ENCODE results near the gene CACNG4. TPM values are rescaled to one million over a fixed set of nuclear protein-coding genes. Genes with fewer than 3 reads are reported as not detected.

Gene CACNG4
- total RNA-seq, 1 donor from 2014 or later = 5.1 TPM

GRCh38 chr17:67053438-67054000, 89.0 kb downstream of the CACNG4 start:
- no peak for TF ChIP-seq CTCF (IDR thresholded peaks at IDR 0.05)
- DNase-seq (no peak), ATAC-seq (no peak)
- no peaks in the 10 kb centered on the region for H3K36me3 ChIP-seq
- H3K9me3 ChIP-seq = peaks cover 13% of the 10 kb centered on the region
- no peak overlapping the region for H3K27ac ChIP-seq
- no peak overlapping the region for H3K4me3 ChIP-seq
- H3K4me1 ChIP-seq = no peaks in the 10 kb centered on the region
- no peaks in the 10 kb centered on the region for H3K27me3 ChIP-seq (ENCODE audit: low read depth)
- intact Hi-C loops (cut with DNase I) = no loop called here

DNA sequence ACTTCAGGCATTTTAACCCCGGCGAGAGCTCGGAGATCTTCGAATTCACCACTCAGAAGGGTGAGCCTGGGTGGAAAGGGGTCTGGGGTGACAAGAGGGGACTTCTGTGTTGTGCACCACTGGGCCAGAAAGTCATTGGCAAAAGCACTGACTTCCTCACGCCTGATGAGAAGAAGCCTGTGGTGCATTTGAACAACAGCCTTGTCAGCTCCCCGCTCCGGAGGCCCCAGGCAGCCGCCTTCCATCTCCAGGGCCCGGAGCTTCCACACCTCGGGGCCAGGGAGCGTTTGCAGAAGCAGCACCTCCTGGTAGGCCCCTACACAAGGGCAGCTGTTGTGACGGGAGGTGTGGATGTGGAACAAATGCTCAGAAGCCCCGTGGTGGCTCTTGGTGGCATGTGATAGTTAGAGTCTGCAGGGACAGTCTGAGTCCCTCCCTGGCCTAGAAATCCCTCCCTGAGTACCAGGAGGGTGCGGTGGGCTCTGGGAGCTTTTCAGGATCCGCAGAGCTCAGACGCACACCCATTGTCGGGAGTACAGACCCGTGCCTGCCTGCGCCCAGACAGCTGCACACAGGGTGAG, 89.6 kb downstream of the CACNG4 start:
- no peaks in the 10 kb centered on the region for H3K27me3 ChIP-seq (ENCODE audit: low read depth)
- no peak overlapping the region for H3K27ac ChIP-seq
- no peak for DNase-seq
- ATAC-seq = no peak
- peaks cover 7% of the 10 kb centered on the region for H3K9me3 ChIP-seq
- no peaks in the 10 kb centered on the region for H3K36me3 ChIP-seq
- no peak for TF ChIP-seq CTCF (IDR thresholded peaks at IDR 0.05)
- intact Hi-C loops (cut with DNase I) = no loop called here
- H3K4me3 ChIP-seq = no peak overlapping the region
- H3K4me1 ChIP-seq = no peaks in the 10 kb centered on the region

- no peak overlapping the region for H3K4me3 ChIP-seq
These were observed 90.1 kb downstream of the CACNG4 start for GRCh38 chr17:67054608-67055007.

DNA sequence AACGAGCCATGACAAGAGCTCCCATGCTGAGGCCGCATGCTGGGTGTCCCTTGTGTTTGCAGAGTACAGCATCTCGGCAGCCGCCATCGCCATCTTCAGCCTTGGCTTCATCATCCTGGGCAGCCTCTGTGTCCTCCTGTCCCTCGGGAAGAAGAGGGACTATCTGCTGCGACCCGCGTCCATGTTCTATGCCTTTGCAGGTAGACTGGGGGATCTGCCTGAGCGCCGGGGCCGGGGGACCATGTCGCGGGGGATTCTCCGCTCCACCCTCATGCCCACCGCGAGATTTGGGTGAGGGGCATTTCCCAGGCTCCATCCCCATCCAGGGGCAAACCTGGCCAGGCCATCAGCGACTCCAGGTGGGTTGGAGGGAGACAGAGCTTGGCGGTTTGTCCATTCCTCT, 90.5 kb downstream of the CACNG4 start:
- intact Hi-C loops (cut with DNase I) = no loop called here
- Histone ChIP-seq H3K9me3 (no peaks in the 10 kb centered on the region), H3K4me3 (no peak overlapping the region), H3K36me3 (no peaks in the 10 kb centered on the region), H3K4me1 (no peaks in the 10 kb centered on the region), H3K27me3 (ENCODE audit: low read depth) (no peaks in the 10 kb centered on the region), H3K27ac (no peak overlapping the region)
- ATAC-seq (no peak), DNase-seq (no peak)
- TF ChIP-seq CTCF (IDR thresholded peaks at IDR 0.05) = no peak

More at GRCh38 chr17:67054608-67055007, 90.1 kb downstream of the CACNG4 start:
- intact Hi-C loops (cut with DNase I) = no loop called here
- Histone ChIP-seq H3K36me3 (no peaks in the 10 kb centered on the region), H3K27ac (no peak overlapping the region), H3K4me1 (no peaks in the 10 kb centered on the region), H3K27me3 (ENCODE audit: low read depth) (no peaks in the 10 kb centered on the region), H3K9me3 (peaks cover 3% of the 10 kb centered on the region)
- ATAC-seq = no peak
- no peak for TF ChIP-seq CTCF (IDR thresholded peaks at IDR 0.05)
- DNase-seq = no peak

DNA sequence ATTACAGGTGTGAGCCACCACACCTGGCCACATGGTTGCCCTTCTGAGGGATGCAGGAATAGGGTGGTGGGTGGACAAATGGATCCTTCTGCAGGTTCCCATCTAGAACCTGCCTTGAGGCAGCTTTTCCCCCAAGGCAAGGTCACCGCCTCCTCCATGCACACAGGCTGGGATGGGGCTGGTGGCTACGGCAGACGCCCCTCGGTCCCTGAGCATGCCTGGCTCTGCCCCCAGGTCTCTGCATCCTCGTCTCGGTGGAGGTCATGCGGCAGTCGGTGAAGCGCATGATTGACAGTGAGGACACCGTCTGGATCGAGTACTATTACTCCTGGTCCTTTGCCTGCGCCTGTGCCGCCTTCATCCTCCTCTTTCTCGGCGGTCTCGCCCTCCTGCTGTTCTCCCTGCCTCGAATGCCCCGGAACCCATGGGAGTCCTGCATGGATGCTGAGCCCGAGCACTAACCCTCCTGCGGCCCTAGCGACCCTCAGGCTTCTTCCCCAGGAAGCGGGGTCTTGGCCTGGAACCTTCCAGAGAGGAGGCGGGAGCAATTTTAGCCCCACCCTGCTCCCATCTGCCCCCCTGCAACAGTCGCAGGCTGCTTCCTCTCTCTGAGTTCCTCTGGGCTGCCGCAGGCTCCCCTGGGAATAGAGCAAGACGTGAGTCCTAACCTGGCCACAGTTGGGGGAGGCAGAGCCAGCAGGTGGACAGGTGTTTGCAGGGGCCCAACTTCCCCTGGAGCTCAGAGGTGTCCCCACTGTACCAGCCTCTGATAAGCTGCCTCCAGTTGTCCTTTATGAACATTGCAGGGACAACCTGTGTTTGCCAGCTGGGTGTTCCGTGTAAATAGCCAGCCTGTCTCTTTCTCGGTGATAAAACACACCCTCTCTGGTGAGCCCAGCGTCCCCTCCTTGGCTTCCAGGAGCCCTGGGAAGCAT, 91.6 kb downstream of the CACNG4 start:
- no peak for ATAC-seq
- Histone ChIP-seq H3K27ac (no peak overlapping the region), H3K27me3 (ENCODE audit: low read depth) (no peaks in the 10 kb centered on the region), H3K4me1 (no peaks in the 10 kb centered on the region), H3K9me3 (no peaks in the 10 kb centered on the region), H3K36me3 (no peaks in the 10 kb centered on the region), H3K4me3 (no peak overlapping the region)
- DNase-seq = no peak
- no peak for TF ChIP-seq CTCF (IDR thresholded peaks at IDR 0.05)
- intact Hi-C loops (cut with DNase I) = no loop called here
